HepG2 (cell line): ENCODE measurements around the gene TMPRSS15. TPM values are rescaled to one million over a fixed set of nuclear protein-coding genes. Genes with fewer than 3 reads are reported as not detected.

Experiments used
- MAFG ChIP-seq: sonication (generic); formaldehyde crosslinking; IDR thresholded peaks from 2 replicates; pipeline ENCODE4 v1.5.1; 2020; ENCODE audit warnings: mild to moderate bottlenecking, missing genetic modification reagents
- ZBTB4 ChIP-seq: sonication (generic); formaldehyde crosslinking; IDR thresholded peaks from 2 replicates; pipeline ENCODE4 v1.4.0; 2020; ENCODE audit warnings: missing genetic modification reagents, mild to moderate bottlenecking, borderline replicate concordance
- ZBTB40 ChIP-seq, 2 experiments: fragments of 450-650 bp in 1 of 2; sonication (generic) in 1 of 2; formaldehyde crosslinking in 1 of 2; IDR thresholded peaks; 2 replicates each; pipeline versions ENCODE4 v1.6.1 to v1.8.0; 2016 to 2022; ENCODE audit warnings: antibody characterized with exemption in 1 of 2, mild to moderate bottlenecking in 1 of 2, missing genetic modification reagents in 1 of 2
- polyA plus RNA-seq, 8 experiments: library from polyadenylated mRNA; depleted of rRNA in 3 of 8; stranded (reverse) in 7 of 8; unstranded in 1 of 8; fragments of >200 nt; fragmentation: Illumina TruSeq in 4 of 8; extraction: Trizol in 4 of 8; gene quantifications; 2 replicates each; pipeline versions ENCODE4 v1.2.1 to v1.2.3, GENCODE V29; 2011 to 2016; ENCODE audit warnings: low read depth in 4 of 8, missing spikeins in 1 of 8, mixed read lengths in 1 of 8; ENCODE audit not compliant: insufficient read depth in 1 of 8
- total RNA-seq, 5 experiments: library from RNA; depleted of rRNA; stranded (reverse); fragments of >200 nt; fragmentation: Illumina TruSeq; extraction: Trizol; gene quantifications; 2 replicates each; pipeline ENCODE4 v1.2.3, GENCODE V29; 2016; ENCODE audit warnings: low read depth in 1 of 5

Gene TMPRSS15
- total and polyA plus RNA-seq, 2 of the 13 experiments (the other 11 are each of a cell fraction or from before 2014, with no cell fraction given), result not detected

DNA sequence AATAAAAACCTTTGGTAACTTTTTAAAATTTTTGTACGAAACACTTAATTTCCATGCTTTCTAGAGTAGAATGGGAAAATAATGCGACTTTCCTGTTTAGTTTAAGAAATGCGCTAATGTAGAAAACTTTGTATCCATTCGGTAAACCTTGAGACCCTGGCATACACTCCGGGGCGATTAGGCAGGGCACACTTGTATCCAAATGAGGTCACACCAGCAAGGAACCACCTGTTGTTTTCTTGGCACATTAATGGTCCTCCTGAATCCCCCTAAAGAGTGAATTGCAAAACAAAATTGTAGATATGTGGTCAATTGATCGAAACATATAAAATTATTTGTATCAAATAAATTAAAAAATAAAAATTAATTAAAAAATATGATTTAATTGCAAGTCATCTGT is 133.7 kb downstream of the TMPRSS15 start (continued):
- TF ChIP-seq ZBTB40 (IDR thresholded peaks at IDR 0.05) (no peak), ZBTB40 (CRISPR knock-in tag; IDR thresholded peaks at IDR 0.05) (no peak), MAFG (no peak), ZBTB4 (CRISPR knock-in tag) (no peak)
- TF ChIP-seq, all 625 proteins: peak for 0
